Measurements from ENCODE around the gene LENG9.
"Not testable (repeated sequence)": the region's sequence is repeated elsewhere in the genome, so short reads cannot be mapped to it uniquely, and the experiment has no call there.

Gene LENG9

GRCh38 chr19:54463531-54464043 lies at the start of gene LENG9:
Gene LENG9, minus strand, starts transcription at chr19:54463778. Its CDS starts 252 bp downstream, at chr19:54463526.
- peak; percentile 99 for DNase-seq

GRCh38 chr19:54509200-54509940 lies 45.8 kb upstream of the LENG9 start:
- not testable (repeated sequence) for DNase-seq

- not testable (repeated sequence) for DNase-seq
Observed at GRCh38 chr19:54508487-54508886, 44.9 kb upstream of the LENG9 start.

- DNase-seq: no peak
Observed at GRCh38 chr19:54507824-54508223, 44.2 kb upstream of the LENG9 start.

GRCh38 chr19:54507038-54507717 lies 43.6 kb upstream of the LENG9 start:
- DNase-seq: not testable (repeated sequence)

GRCh38 chr19:54506079-54506478 lies 42.5 kb upstream of the LENG9 start:
- DNase-seq: no peak

- DNase-seq: not testable (repeated sequence)
Observed at GRCh38 chr19:54505542-54505941, 42.0 kb upstream of the LENG9 start.

GRCh38 chr19:54502518-54503048 lies 39.0 kb upstream of the LENG9 start, which contains the start of gene LAIR2:
Gene LAIR2, plus strand, starts transcription at chr19:54502831. Its CDS starts 88 bp downstream, at chr19:54502919.
- DNase-seq: no peak

- not testable (repeated sequence) for DNase-seq
Observed at GRCh38 chr19:54498451-54498772, 34.8 kb upstream of the LENG9 start.

GRCh38 chr19:54497747-54498450 lies 34.3 kb upstream of the LENG9 start:
- DNase-seq: not testable (repeated sequence)

GRCh38 chr19:54495284-54495683 lies 31.7 kb upstream of the LENG9 start:
- not testable (repeated sequence) for DNase-seq

- DNase-seq: no peak
Observed at GRCh38 chr19:54493967-54494585, 30.5 kb upstream of the LENG9 start.

GRCh38 chr19:54493056-54493455 lies 29.5 kb upstream of the LENG9 start:
- DNase-seq: not testable (repeated sequence)

GRCh38 chr19:54492568-54492967 lies 29.0 kb upstream of the LENG9 start:
- no peak for DNase-seq

- DNase-seq: no peak
Observed at GRCh38 chr19:54489766-54490165, 26.2 kb upstream of the LENG9 start.

GRCh38 chr19:54489341-54489740 lies 25.8 kb upstream of the LENG9 start:
- no peak for DNase-seq

GRCh38 chr19:54485851-54486250 lies 22.3 kb upstream of the LENG9 start:
- no peak for DNase-seq

- DNase-seq: no peak
Observed at GRCh38 chr19:54484451-54484850, 20.9 kb upstream of the LENG9 start.

- DNase-seq: no peak
Observed at GRCh38 chr19:54482889-54483288, 19.3 kb upstream of the LENG9 start.

GRCh38 chr19:54481326-54481930 lies 17.9 kb upstream of the LENG9 start:
- peak; percentile 59 for DNase-seq

GRCh38 chr19:54480051-54480450 lies 16.5 kb upstream of the LENG9 start:
- DNase-seq: no peak

GRCh38 chr19:54478677-54479266 lies 15.2 kb upstream of the LENG9 start:
- no peak for DNase-seq
